Measurements from ENCODE around the gene CRYGN.

GRCh38 chr7:151386301-151387160, 53.4 kb downstream of the CRYGN start:
- no peak for TF ChIP-seq ARNTL (CRISPR knock-in tag; IDR thresholded peaks at IDR 0.05; ENCODE audit: borderline replicate concordance, low read depth)
- TF ChIP-seq BACH2 (CRISPR knock-in tag; IDR thresholded peaks at IDR 0.05; ENCODE audit: borderline replicate concordance), result no peak
- TF ChIP-seq ZFP30 (CRISPR knock-in tag; IDR thresholded peaks at IDR 0.05), result no peak
- TF ChIP-seq ZFP3 (CRISPR knock-in tag; IDR thresholded peaks at IDR 0.05), result no peak
- TF ChIP-seq CREB5 (CRISPR knock-in tag; IDR thresholded peaks at IDR 0.05; ENCODE audit: low read depth), result no peak
- no peak for TF ChIP-seq ZC3H10 (CRISPR knock-in tag; IDR thresholded peaks at IDR 0.05)
- no peak for TF ChIP-seq POU6F1 (CRISPR knock-in tag; IDR thresholded peaks at IDR 0.05; ENCODE audit: borderline replicate concordance, low read depth)
- TF ChIP-seq ZNF70 (CRISPR knock-in tag; IDR thresholded peaks at IDR 0.05), result no peak
- TF ChIP-seq TCF4 (CRISPR knock-in tag; IDR thresholded peaks at IDR 0.05; ENCODE audit: borderline replicate concordance), result no peak
- no peak for TF ChIP-seq PATZ1 (CRISPR knock-in tag; IDR thresholded peaks at IDR 0.05; ENCODE audit: borderline replicate concordance)
- no peak for TF ChIP-seq ISL1 (CRISPR knock-in tag; IDR thresholded peaks at IDR 0.05)
- TF ChIP-seq ZNF8 (CRISPR knock-in tag; IDR thresholded peaks at IDR 0.05), result no peak

All from SK-N-SH treated with all-trans-retinoic acid at 6 μM for 48 hours (cell line).